Endothelial cell of umbilical vein (primary cell): ENCODE measurements around the gene OXNAD1. TPM values are rescaled to one million over a fixed set of nuclear protein-coding genes. Genes with fewer than 3 reads are reported as not detected.

Source experiments
- BruUV-seq: library from RNA; stranded (reverse); fragments of 400-500 nt; replicated peaks from 2 replicates; lab custom pipeline; 2021; lab: Mats Ljungman, UMichigan
- CTCF ChIA-PET: fragments of 300-600, 350-600 bp; sonication (Branson Sonifier 250); formaldehyde crosslinking; loops from one replicate; lab custom pipeline; 2021; ENCODE audit warnings: antibody characterized with exemption, inconsistent platforms; lab: Charles Lee
- POLR2A ChIA-PET: fragments of 300-600, 350-600 bp; sonication (Branson Sonifier 250); formaldehyde crosslinking; loops from one replicate; lab custom pipeline; 2021; ENCODE audit warnings: antibody characterized with exemption, inconsistent platforms; lab: Charles Lee
- DNase-seq: peaks from one replicate; pipeline ENCODE4 v3.0.0-alpha.2; 2011; ENCODE audit warnings: low read depth, low spot score
- FAIRE-seq: peaks from 2 replicates; lab custom pipeline; 2011; peaks lifted over from hg19 to GRCh38; lab: Jason Lieb, UNC
- H2AFZ ChIP-seq: 2 replicates; pipeline ENCODE4 v1.6.0; 2012; ENCODE audit warnings: low read depth, low read length, control low read depth, inconsistent platforms
- H3K27ac ChIP-seq: 2 replicates; pipeline ENCODE4 v1.5.1; 2011; ENCODE audit warnings: low read depth, mild to moderate bottlenecking, control low read depth, low read length, moderate library complexity; ENCODE audit not compliant: insufficient read depth
- H3K27me3 ChIP-seq, 2 experiments: 2 replicates each; pipeline versions ENCODE4 v1.6.0 to v1.6.1; 2011; ENCODE audit warnings: low read length in 2 of 2, mixed read lengths in 1 of 2; ENCODE audit not compliant: control insufficient read depth in 2 of 2, insufficient read depth in 2 of 2
- H3K36me3 ChIP-seq, 2 experiments: 2 replicates in 1 of 2; 3 replicates in 1 of 2; pipeline ENCODE4 v1.5.1; 2011; ENCODE audit warnings: low read length in 2 of 2, mild to moderate bottlenecking in 1 of 2, moderate library complexity in 1 of 2; ENCODE audit not compliant: control insufficient read depth in 2 of 2, insufficient read depth in 2 of 2; ENCODE audit errors: extremely low read depth in 1 of 2
- H3K4me1 ChIP-seq: 3 replicates; pipeline ENCODE4 v1.5.1; 2011; ENCODE audit warnings: mild to moderate bottlenecking, low read length; ENCODE audit not compliant: control insufficient read depth, insufficient read depth; ENCODE audit errors: extremely low read depth
- H3K4me2 ChIP-seq: 2 replicates; pipeline ENCODE4 v1.6.1; 2011; ENCODE audit warnings: low read length, control low read depth, mixed read lengths; ENCODE audit not compliant: insufficient read depth
- H3K4me3 ChIP-seq, 3 experiments: fragments of 200-600 bp in 1 of 3; sonication (generic), shearing (Covaris generic) in 1 of 3; replicated peaks in 1 of 3; 2 replicates each; pipeline ENCODE4 v1.5.1; 2011 to 2016; ENCODE audit warnings: control low read depth in 3 of 3, low read length in 3 of 3, mild to moderate bottlenecking in 2 of 3, inconsistent platforms in 1 of 3, low read depth in 1 of 3, moderate library complexity in 1 of 3; ENCODE audit not compliant: insufficient read depth in 1 of 3
- H3K79me2 ChIP-seq: 2 replicates; pipeline ENCODE4 v1.6.0; 2012; ENCODE audit warnings: low read length, inconsistent platforms; ENCODE audit not compliant: control insufficient read depth, insufficient read depth
- H3K9ac ChIP-seq: replicated peaks from 2 replicates; pipeline ENCODE3; 2011; ENCODE audit warnings: low read length, control low read depth; ENCODE audit not compliant: insufficient read depth; ENCODE audit errors: extremely low read depth
- H3K9me1 ChIP-seq: replicated peaks from 3 replicates; pipeline ENCODE4 v1.6.0; 2011; ENCODE audit warnings: mild to moderate bottlenecking, low read length; ENCODE audit not compliant: control insufficient read depth, insufficient read depth; ENCODE audit errors: extremely low read depth
- H3K9me3 ChIP-seq: replicated peaks from 2 replicates; pipeline ENCODE4 v1.5.1; 2012; ENCODE audit warnings: low read length, inconsistent platforms; ENCODE audit not compliant: control insufficient read depth, insufficient read depth
- H4K20me1 ChIP-seq: replicated peaks from 2 replicates; pipeline ENCODE3; 2011; ENCODE audit warnings: mild to moderate bottlenecking, low read length; ENCODE audit not compliant: control insufficient read depth, insufficient read depth; ENCODE audit errors: extremely low read depth
- CTCF ChIP-seq, 2 donors: IDR thresholded peaks; 1 replicate in 1 of 2; 2 replicates in 1 of 2; pipeline ENCODE4 v1.5.1; 2011; ENCODE audit warnings: low read length in 2 of 2, mild to moderate bottlenecking in 2 of 2, moderate library complexity in 2 of 2, control low read depth in 1 of 2, inconsistent platforms in 1 of 2, low read depth in 1 of 2; ENCODE audit not compliant: insufficient read depth in 1 of 2; ENCODE audit errors: extremely low read depth in 1 of 2
- EZH2 ChIP-seq: IDR thresholded peaks from 2 replicates; pipeline ENCODE4 v1.6.1; 2012; ENCODE audit warnings: borderline replicate concordance, low read depth, mild to moderate bottlenecking, moderate library complexity, low read length, inconsistent platforms; ENCODE audit not compliant: severe bottlenecking
- FOS ChIP-seq: IDR thresholded peaks from 2 replicates; pipeline ENCODE4 v1.6.1; 2011; ENCODE audit warnings: mild to moderate bottlenecking, low read length, moderate library complexity, borderline replicate concordance; ENCODE audit not compliant: insufficient read depth
- MAX ChIP-seq: IDR thresholded peaks from 2 replicates; pipeline ENCODE4 v1.6.1; 2011; ENCODE audit not compliant: insufficient read depth, insufficient read length
- POLR2A ChIP-seq: IDR thresholded peaks from 2 replicates; pipeline ENCODE4 v1.6.1; 2012; ENCODE audit warnings: low read depth, mild to moderate bottlenecking, control low read depth, low read length
- POLR2AphosphoS5 ChIP-seq: IDR thresholded peaks from 2 replicates; pipeline ENCODE4 v1.6.1; 2012; ENCODE audit warnings: low read depth, mild to moderate bottlenecking, control low read depth, low read length, moderate library complexity; ENCODE audit not compliant: insufficient read depth
- dilution Hi-C: fragments of 300-500 bp; cut with MboI; formaldehyde crosslinking; loops from one replicate; pipeline ENCODE4 v1.15.0; 2019; ENCODE audit warnings: low sequenced_read_pairs; ENCODE audit not compliant: extremely low pct_ligation_motif_present
- intact Hi-C: fragments of 100-400 bp; cut with micrococcal nuclease; formaldehyde crosslinking; loops from one replicate; pipeline ENCODE4 v1.10.0; 2022
- polyA plus RNA-seq, 4 experiments: library from polyadenylated mRNA; depleted of rRNA in 3 of 4; stranded (reverse) in 3 of 4; unstranded in 1 of 4; fragments of >200 nt; gene quantifications; 2 replicates each; pipeline versions ENCODE4 v1.2.1 to v1.2.3, GENCODE V29; 2011 to 2012; ENCODE audit warnings: missing spikeins in 1 of 4
- total RNA-seq: library from RNA; stranded (reverse); gene quantifications from 2 replicates; pipeline ENCODE4 v1.2.3, GENCODE V29; 2021

OXNAD1 gene
- total and polyA plus RNA-seq, 2 donors (not counting 3 experiments of a cell fraction or from before 2014, with no cell fraction given) = 5.5 to 9.7 TPM

- Histone ChIP-seq H3K27ac (no peak overlapping the region), H3K9ac (no peak overlapping the region), H3K9me3 (no peaks in the 10 kb centered on the region), H3K9me1 (no peaks in the 10 kb centered on the region), H3K79me2 (no peaks in the 10 kb centered on the region), H3K4me3 (no peak overlapping the region), H3K36me3 (peaks cover 0 to 13% of the 10 kb centered on the region in 2 experiments), H3K4me1 (no peaks in the 10 kb centered on the region), H3K4me2 (no peak overlapping the region), H3K27me3 (no peaks in the 10 kb centered on the region), H4K20me1 (no peaks in the 10 kb centered on the region), H2AFZ (no peak overlapping the region)
- POLR2A ChIA-PET = no interaction called here
- intact Hi-C loops (no loop called here), dilution Hi-C loops (no loop called here)
- CTCF ChIA-PET = interaction anchor here (3.1 kb wide), 1 partner anchor 25 kb away, joined by 12 read pairs; no protein-coding TSS in a partner anchor
- no peak for DNase-seq
- TF ChIP-seq FOS (no peak), MAX (no peak), POLR2AphosphoS5 (no peak), CTCF (IDR thresholded peaks at IDR 0.05; ENCODE audit: extremely low read depth in 1 of 2, insufficient read depth in 1 of 2, low read depth in 1 of 2, low read length in 2 of 2) (no peak), POLR2A (no peak)
- no TSS peak for BruUV-seq
- FAIRE-seq = no peak
Observed at GRCh38 chr3:16315623-16316022, 50.6 kb downstream of the OXNAD1 start.

GRCh38 chr3:16316396-16316795 lies 51.4 kb downstream of the OXNAD1 start:
- Histone ChIP-seq H2AFZ (no peak overlapping the region), H3K9ac (no peak overlapping the region), H3K9me3 (no peaks in the 10 kb centered on the region), H3K9me1 (no peaks in the 10 kb centered on the region), H4K20me1 (no peaks in the 10 kb centered on the region), H3K4me2 (no peak overlapping the region), H3K4me3 (no peak overlapping the region), H3K4me1 (no peaks in the 10 kb centered on the region), H3K36me3 (peaks cover 0 to 16% of the 10 kb centered on the region in 2 experiments), H3K27me3 (no peaks in the 10 kb centered on the region), H3K79me2 (no peaks in the 10 kb centered on the region), H3K27ac (no peak overlapping the region)
- ChIA-PET CTCF (no interaction called here), POLR2A (no interaction called here)
- intact Hi-C loops (no loop called here), dilution Hi-C loops (no loop called here)
- TF ChIP-seq CTCF (IDR thresholded peaks at IDR 0.05; ENCODE audit: extremely low read depth in 1 of 2, insufficient read depth in 1 of 2, low read depth in 1 of 2, low read length in 2 of 2) (no peak), FOS (no peak), EZH2 (no peak)
- DNase-seq = no peak
- BruUV-seq = no TSS peak
- FAIRE-seq = no peak
